ENCODE data around the gene EN2. TPM values are rescaled to one million over a fixed set of nuclear protein-coding genes. Genes with fewer than 3 reads are reported as not detected.
A peak's percentile ranks its signal among the peaks of the same experiment; 100 is the strongest.

Gene EN2
- total and polyA plus RNA-seq, 2 experiments from 2014 or later: 0.24 TPM; not detected in 1

- no peak for DNase-seq (ENCODE audit: low spot score)
- WGBS (ENCODE audit: low lambda C conversion rate, missing lambda C conversion rate): 20% methylated on average over 9 of the region's 9 CpGs
- Histone ChIP-seq H3K4me3 (no peak overlapping the region), H3K4me1 (ENCODE audit: insufficient read depth) (peaks cover 3% of the 10 kb centered on the region), H3K27ac (no peak overlapping the region), H3K27me3 (peaks cover 100% of the 10 kb centered on the region), H3K9me2 (replicated peaks; ENCODE audit: insufficient read depth) (no peaks in the 10 kb centered on the region), H2AFZ (no peak overlapping the region), H3K9me3 (ENCODE audit: low read depth) (no peaks in the 10 kb centered on the region), H3K79me2 (no peaks in the 10 kb centered on the region), H3K4me2 (no peak overlapping the region), H4K20me1 (ENCODE audit: insufficient read depth, poor library complexity, severe bottlenecking) (no peaks in the 10 kb centered on the region), H3K36me3 (replicated peaks; ENCODE audit: insufficient read depth, low read depth) (no peaks in the 10 kb centered on the region)
- TF ChIP-seq EZH2 (IDR thresholded peaks at IDR 0.05; ENCODE audit: borderline replicate concordance): no peak
- TF ChIP-seq CTCF (IDR thresholded peaks at IDR 0.05; ENCODE audit: poor library complexity): no peak
- TF ChIP-seq EZH2phosphoT487 (IDR thresholded peaks at IDR 0.05; ENCODE audit: low read depth, severe bottlenecking, unreplicated experiment): no peak
Measured at GRCh38 chr7:155451840-155452239, 6.1 kb upstream of the EN2 start.

GRCh38 chr7:155452505-155453295 is 5.2 kb upstream of the EN2 start:
- Histone ChIP-seq H3K4me3 (no peak overlapping the region), H3K36me3 (replicated peaks; ENCODE audit: insufficient read depth, low read depth) (no peaks in the 10 kb centered on the region), H3K27me3 (peaks cover 97% of the 10 kb centered on the region), H3K4me1 (ENCODE audit: insufficient read depth) (peaks cover 8% of the 10 kb centered on the region), H3K4me2 (no peak overlapping the region), H4K20me1 (ENCODE audit: insufficient read depth, poor library complexity, severe bottlenecking) (no peaks in the 10 kb centered on the region), H3K9me3 (ENCODE audit: low read depth) (no peaks in the 10 kb centered on the region), H3K79me2 (no peaks in the 10 kb centered on the region), H3K9me2 (replicated peaks; ENCODE audit: insufficient read depth) (no peaks in the 10 kb centered on the region), H2AFZ (no peak overlapping the region), H3K27ac (no peak overlapping the region)
- no peak for TF ChIP-seq EZH2 (IDR thresholded peaks at IDR 0.05; ENCODE audit: borderline replicate concordance)
- TF ChIP-seq EZH2phosphoT487 (IDR thresholded peaks at IDR 0.05; ENCODE audit: low read depth, severe bottlenecking, unreplicated experiment): peak; percentile 25
- TF ChIP-seq CTCF (IDR thresholded peaks at IDR 0.05; ENCODE audit: poor library complexity): no peak
- 33% methylated on average over 5 of the region's 5 CpGs for whole genome bisulfite sequencing (ENCODE audit: low lambda C conversion rate, missing lambda C conversion rate)
- DNase-seq (ENCODE audit: low spot score): no peak

GRCh38 chr7:155453296-155454182 is 4.4 kb upstream of the EN2 start:
- no peaks in the 10 kb centered on the region for H3K36me3 ChIP-seq (replicated peaks; ENCODE audit: insufficient read depth, low read depth)
- no peaks in the 10 kb centered on the region for H3K79me2 ChIP-seq
- peaks cover 14% of the 10 kb centered on the region for H3K4me1 ChIP-seq (ENCODE audit: insufficient read depth)
- H3K27me3 ChIP-seq: peaks cover 96% of the 10 kb centered on the region
- no peaks in the 10 kb centered on the region for H3K9me3 ChIP-seq (ENCODE audit: low read depth)
- no peak overlapping the region for H3K4me3 ChIP-seq
- no peak overlapping the region for H3K27ac ChIP-seq
- DNase-seq (ENCODE audit: low spot score): no peak
- 9% methylated on average over 25 of the region's 57 CpGs for WGBS (ENCODE audit: low lambda C conversion rate, missing lambda C conversion rate)
- no peaks in the 10 kb centered on the region for H4K20me1 ChIP-seq (ENCODE audit: insufficient read depth, poor library complexity, severe bottlenecking)
- no peak overlapping the region for H2AFZ ChIP-seq
- no peaks in the 10 kb centered on the region for H3K9me2 ChIP-seq (replicated peaks; ENCODE audit: insufficient read depth)
- peak overlapping the region; percentile 68 for H3K4me2 ChIP-seq
- TF ChIP-seq EZH2 (IDR thresholded peaks at IDR 0.05; ENCODE audit: borderline replicate concordance): peak; percentile 14
- TF ChIP-seq CTCF (IDR thresholded peaks at IDR 0.05; ENCODE audit: poor library complexity): no peak
- peak; percentile 92 for TF ChIP-seq EZH2phosphoT487 (IDR thresholded peaks at IDR 0.05; ENCODE audit: low read depth, severe bottlenecking, unreplicated experiment)

All from hepatocyte (in vitro differentiated cells).